Measurements from ENCODE around the gene MARVELD3.
"Not testable (repeated sequence)": the region's sequence is repeated elsewhere in the genome, so short reads cannot be mapped to it uniquely, and the experiment has no call there.

MARVELD3 gene, protein sequence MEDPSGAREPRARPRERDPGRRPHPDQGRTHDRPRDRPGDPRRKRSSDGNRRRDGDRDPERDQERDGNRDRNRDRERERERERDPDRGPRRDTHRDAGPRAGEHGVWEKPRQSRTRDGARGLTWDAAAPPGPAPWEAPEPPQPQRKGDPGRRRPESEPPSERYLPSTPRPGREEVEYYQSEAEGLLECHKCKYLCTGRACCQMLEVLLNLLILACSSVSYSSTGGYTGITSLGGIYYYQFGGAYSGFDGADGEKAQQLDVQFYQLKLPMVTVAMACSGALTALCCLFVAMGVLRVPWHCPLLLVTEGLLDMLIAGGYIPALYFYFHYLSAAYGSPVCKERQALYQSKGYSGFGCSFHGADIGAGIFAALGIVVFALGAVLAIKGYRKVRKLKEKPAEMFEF

DNA sequence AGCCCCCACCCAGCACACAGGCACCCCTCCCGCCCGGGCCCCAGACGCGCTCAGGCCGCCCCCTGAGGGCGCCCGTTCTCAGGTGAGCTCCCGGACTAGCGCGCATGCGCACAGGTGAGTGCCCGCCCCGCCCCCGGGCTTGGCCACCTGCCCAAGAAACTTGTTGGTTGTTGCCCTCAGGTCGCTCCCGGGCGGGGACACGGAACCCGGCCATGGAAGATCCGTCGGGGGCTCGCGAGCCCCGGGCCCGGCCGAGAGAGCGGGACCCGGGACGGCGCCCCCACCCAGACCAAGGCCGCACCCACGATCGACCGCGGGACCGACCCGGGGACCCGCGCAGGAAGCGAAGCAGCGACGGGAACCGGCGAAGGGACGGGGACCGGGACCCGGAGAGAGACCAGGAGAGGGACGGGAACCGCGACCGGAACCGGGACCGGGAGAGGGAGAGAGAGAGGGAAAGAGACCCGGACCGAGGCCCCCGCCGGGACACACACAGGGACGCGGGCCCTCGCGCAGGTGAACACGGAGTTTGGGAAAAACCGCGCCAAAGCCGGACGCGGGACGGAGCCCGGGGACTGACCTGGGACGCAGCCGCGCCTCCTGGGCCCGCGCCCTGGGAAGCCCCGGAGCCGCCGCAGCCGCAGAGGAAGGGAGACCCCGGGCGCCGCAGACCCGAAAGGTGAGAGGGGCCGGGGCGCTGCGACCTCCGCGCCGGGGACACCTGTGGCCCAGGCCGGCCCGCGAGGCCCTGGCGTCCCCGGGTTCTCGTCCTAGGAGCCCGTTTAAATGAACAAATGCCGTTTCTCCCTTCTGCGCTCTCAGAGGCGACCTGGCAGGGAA lies at the start of gene MARVELD3:
Gene MARVELD3, plus strand, starts transcription at position 167 of the 840 bp plus-strand sequence. Its CDS starts 46 bp downstream, at position 213.
- peak; percentile 6 to 10 for DNase-seq (ENCODE audit: low read depth in 2 of 2)

DNA sequence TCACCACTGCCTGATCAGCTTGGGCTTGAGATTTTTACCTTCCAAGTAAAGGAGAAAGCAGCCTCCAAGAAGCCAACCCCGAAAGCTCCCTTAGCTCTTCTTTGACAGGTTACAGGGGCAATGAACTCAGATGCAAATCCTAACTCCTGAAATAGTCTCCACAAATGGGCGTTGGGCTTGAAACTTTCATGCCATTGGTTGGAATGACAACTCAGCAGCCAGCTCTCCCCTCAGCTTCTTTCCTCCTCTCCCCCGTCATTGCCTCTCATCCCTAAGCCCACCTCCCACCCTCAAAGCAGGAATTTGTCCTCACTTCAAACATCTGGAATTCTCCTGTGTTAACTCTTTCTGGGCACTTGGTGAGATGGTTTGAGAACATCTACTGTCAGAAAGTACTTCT lies 49.0 kb upstream of the MARVELD3 start, which contains the start of gene TAT:
Gene TAT, minus strand, starts transcription at position 122 of the 400 bp plus-strand sequence. CDS start 677 bp downstream, outside the sequence.
- no peak for DNase-seq (ENCODE audit: low read depth in 2 of 2)

DNA sequence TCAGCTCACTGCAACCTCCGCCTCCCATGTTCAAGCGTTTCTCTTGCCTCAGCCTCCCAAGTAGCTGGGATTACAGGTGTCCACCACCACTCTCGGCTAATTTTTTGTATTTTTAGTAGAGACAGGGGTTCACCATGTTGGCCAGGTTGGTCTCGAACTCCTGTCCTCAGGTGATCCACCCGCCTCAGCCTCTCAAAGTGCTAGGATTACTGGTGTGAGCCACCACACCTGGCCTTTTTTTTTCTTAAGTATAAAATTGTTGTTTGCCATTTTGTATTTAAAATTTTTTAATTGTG lies 43.5 kb upstream of the MARVELD3 start:
- DNase-seq (ENCODE audit: low read depth in 2 of 2) = not testable (repeated sequence)

DNA sequence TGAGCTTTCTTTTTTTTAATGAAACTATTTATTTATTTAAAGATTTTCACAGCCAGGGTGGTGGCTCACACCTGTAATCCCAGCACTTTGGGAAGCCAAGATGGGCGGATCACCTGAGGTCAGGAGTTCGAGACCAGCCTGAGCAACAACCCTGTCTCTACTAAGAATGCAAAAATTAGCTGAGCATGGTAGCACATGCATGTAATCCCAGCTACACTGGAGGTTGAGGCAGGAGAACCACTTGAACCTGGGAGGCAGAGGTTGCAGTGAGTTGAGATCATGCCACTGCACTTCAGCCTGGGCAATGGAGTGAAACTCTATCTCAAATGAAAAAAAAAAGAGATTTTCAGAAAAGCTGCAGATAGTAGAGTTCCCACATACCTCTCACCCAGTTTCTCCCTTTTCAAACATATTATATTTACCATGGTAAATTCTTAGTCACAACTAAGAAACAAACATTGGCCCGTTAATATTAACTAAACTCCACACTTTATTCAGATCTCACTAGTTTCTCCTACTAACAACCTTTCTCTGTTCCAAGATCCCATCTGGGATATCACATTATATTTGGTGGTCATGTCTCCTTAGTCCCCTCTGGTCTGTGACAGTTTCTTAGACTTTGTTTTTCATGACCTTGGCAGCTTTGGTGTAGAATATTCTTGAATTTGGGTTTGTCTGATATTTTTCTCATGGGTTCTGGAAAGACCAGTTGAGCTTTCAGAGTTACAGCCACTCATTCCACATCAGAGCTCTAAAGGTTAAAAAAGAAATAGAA lies 41.3 kb upstream of the MARVELD3 start:
- no peak for DNase-seq (ENCODE audit: low read depth in 2 of 2)

DNA sequence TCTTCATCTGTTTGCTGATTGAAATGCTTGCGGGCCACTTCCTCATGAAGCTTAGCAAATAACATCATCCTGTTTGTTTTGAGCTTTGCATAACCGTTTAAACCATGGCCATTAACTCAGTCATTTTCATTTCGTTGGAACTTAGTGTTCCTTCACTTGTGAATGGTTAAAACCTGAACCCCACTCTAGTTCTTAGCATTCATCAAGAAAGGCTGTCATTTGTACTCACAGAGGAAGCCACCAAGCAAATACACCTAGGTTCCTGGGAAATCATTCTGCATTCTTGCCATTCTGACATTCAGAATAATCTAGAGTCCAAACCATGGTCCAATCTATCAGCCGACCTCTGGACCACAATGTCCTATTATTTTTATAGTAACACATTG lies 40.7 kb upstream of the MARVELD3 start:
- DNase-seq (ENCODE audit: low read depth in 2 of 2) = no peak

DNA sequence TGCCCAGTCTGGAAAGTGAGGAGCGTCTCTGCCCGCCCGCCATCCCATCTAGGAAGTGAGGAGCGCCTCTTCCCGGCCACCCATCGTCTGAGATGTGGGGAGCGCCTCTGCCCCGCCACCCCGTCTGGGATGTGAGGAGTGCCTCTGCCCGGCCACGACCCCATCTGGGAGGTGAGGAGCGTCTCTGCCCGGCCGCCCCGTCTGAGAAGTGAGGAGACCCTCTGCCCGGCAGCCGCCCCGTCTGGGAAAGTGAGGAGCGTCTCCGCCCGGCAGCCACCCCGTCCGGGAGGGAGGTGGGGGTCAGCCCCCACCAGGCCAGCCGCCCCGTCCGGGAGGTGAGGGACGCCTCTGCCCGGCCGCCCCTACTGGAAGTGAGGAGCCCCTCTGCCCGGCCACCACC lies 36.6 kb upstream of the MARVELD3 start:
- not testable (repeated sequence) for DNase-seq (ENCODE audit: low read depth in 2 of 2)

DNA sequence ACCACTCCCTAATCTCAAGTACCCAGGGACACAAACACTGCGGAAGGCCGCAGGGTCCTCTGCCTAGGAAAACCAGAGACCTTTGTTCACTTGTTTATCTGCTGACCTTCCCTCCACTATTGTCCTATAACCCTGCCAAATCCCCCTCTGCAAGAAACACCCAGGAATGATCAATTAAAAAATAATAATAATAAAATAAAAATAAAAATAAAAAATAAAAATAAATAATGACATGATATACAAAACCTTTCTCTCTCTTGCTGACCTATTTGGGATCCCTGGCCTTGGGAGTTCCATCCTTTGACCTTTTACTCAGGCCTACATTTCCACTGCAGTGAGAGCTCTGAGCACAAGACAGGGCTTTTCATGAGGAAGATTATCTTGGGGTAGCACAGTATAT lies 35.9 kb upstream of the MARVELD3 start:
- DNase-seq (ENCODE audit: low read depth in 2 of 2) = not testable (repeated sequence)

DNA sequence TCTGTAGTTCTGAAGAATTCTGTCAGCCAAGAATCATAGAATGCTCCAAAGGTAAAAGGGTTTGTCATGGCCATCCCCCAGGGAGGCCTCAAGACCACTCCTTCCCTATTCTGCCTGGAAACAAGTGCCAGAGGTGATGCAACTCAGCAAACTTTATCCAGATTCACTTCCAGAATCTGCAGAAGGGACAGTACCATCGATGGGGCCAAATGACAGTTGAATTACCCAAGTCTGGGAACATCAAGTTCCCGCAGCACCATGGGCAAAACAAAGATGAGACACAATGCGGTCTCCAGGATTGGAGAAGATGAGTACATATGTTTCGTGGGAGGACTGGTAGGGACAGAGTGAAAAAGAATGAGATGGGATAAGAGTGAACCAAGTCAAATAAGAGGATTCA lies 35.4 kb upstream of the MARVELD3 start:
- DNase-seq (ENCODE audit: low read depth in 2 of 2) = no peak

DNA sequence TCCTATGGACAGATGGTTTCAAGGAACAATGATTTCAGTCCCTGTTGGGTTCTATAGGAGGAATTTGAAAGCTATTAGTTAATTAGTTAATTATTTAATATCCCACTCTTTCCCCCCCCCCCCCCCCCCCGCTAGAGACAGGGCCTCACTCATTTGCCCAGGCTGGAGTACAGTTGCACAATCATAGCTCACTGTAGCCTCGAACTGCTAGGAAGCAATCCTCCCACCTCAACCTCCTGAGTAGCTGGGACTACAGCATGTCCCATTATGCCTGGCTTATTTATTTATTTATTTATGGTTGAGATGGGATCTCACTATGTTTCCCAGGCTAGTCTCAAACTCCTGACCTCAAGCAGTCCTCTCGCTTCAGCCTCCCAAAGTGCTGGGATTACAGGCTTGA lies 34.1 kb upstream of the MARVELD3 start:
- DNase-seq (ENCODE audit: low read depth in 2 of 2) = no peak

DNA sequence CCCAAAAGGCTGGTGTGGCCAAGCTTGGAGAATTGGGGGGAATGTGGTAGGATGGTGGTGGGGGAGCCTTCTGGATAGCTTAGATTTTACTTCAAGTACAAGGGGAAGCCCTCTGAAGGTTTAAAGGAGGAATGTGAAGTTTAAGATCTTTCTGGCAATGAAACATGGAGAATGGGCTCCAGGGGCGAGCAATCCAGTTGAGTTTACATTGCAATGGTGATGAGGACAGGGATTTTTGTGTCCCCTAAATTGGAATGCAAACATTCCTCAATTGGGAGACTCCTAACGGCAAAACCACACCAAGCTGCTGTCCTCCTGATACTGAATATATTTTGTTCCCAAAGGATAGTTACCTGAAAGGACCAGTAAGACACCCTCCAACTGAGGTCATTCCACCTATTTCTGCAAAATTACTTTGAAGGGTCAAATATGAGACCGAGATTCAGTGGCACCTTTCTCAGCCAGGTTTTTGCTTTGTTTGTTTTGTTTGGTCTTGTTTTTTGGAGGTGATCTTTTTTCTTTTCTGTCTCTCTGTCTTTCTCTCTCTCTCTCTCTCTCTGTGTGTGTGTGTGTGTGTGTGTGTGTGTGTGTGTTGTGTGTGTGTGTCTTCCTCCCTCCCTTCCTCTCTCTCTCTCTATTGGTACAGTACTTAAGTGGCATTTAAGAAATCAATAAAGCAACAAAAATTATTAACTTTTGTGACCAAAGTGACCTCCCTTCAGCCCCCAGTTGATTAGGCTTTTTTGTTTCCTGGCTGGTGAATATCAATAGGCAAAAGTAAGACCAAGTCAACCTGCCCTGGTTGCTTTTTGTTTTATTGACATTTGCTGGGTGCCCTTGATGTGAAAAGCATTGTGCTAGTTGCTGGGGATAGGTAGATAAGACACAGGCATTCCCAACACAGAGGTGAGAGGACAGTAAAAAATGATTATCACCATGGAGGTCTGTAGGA lies 32.7 kb upstream of the MARVELD3 start:
- no peak for DNase-seq (ENCODE audit: low read depth in 2 of 2)

DNA sequence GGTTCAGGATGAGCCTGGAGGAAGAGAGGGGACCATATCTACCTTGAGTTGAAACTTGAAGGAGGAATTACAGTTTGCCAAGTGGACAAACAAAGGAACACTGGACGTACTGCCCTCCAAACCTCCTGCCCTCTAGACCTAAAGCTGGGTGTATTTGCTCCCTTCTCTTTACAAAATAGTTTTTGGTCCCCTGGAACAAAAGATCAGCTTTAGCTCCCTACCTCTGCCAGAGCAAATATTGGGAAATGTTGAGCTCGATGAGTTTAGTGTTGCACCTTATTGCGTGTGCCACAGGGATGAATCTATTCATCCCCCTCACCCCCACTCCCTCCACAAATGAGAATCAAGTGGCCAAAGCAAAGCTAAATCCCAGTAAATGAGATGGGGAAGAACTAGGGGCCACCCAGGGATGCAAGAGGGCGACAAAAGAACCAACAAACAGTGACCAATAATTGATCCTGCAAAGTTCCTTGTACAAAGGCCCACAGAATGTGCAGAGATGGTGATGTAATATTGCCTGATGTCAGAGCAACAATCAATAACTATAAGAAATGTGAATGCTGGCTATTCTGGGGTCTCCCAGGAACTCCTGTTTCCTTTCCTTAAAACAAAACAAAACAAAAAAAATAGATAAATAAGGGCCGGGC lies 31.9 kb upstream of the MARVELD3 start:
- no peak for DNase-seq (ENCODE audit: low read depth in 2 of 2)

DNA sequence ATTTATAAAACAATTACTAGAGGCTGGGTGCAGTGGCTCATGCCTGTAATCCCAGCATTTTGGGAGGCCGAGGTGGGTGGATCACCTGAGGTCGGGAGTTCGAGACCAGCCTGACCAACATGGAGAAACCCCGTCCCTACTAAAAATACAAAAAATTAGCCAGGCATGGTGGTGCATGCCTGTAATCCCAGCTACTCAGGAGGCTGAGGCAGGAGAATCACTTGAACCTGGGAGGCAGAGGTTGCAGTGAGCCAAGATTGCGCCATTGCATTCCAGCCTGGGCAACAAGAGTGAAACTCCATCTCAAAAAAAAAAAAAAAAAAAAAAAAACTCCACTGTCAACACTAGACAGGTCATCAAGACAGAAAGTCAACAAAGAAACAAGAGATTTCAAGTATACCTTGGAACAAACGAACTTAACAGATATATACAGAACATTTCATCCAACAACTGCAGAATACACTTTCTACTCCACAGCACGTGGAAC lies 30.6 kb upstream of the MARVELD3 start:
- DNase-seq (ENCODE audit: low read depth in 2 of 2) = not testable (repeated sequence)

DNA sequence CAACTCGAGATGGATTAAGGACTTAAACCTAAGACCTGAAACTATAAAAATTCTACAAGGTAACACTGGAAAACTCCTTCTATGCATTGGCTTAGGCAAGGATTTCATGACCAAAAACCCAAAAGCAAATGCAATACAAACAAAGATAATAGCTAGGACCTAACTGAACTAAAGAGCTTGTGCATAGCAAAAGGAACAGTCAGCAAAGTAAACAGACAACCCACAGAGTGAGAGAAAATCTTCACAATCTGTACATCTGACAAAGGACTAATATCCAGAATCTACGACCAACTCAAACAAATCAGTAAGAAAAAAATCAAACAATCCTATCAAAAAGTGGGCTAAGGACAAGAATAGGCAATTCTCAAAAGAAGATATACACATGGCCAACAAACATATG lies 27.6 kb upstream of the MARVELD3 start:
- DNase-seq (ENCODE audit: low read depth in 2 of 2) = not testable (repeated sequence)

DNA sequence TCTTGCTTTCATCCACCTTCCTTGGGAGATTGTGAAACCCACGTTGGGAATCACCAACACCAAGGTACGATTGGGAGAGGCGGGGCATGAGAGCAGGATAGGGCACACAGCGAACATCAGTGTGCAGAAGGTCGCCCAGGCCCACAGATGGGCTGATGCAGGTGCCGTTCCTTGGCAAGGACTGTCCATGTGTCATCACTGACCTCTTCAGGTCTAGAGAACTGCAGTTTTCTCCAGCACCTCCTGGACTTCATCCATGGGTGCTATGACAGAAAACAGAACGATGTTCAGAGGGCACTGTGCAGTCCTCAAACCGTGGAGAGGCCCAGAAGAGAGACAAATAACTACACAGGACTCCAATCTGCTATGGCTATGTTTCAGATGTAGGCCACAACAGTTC lies 25.2 kb upstream of the MARVELD3 start:
- DNase-seq (ENCODE audit: low read depth in 2 of 2) = no peak

DNA sequence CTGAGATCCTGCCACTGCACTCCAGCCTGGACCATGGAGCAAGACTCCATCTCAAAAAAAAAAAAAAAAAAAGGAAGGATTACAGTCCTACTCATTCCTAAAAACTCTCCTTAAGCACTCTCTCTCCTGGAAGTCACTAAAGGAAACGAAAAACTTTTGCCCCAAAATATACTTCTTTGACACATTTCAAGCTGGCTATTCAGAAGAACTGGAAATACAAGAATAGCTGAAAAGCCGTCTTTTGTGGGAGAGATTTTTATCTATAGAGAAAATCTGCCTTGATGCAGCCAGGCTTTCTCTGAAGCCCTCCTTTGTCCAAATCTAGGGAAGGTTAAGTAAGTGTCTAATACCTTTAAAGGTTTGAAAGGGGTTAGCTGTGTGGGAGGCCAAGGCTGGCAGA lies 16.9 kb upstream of the MARVELD3 start:
- no peak for DNase-seq (ENCODE audit: low read depth in 2 of 2)

DNA sequence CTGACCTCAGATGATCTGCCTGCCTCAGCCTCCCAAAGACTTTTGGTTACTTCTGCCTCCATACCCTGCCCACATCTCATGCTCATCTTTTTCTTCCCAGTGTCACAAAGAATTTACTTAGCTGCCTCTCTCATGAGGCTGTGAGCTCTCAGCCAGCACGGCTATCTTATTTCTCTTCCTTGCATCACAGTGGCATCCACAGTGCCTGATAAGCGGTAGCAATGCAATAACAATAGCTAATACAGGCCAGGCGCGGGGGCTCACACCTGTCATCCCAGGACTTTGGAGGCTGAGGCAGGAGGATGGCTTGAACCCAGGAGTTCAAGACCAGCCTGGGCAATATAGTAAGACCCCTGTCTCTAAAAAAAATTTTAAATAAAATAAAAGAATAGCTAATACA lies 15.5 kb upstream of the MARVELD3 start:
- no peak for DNase-seq (ENCODE audit: low read depth in 2 of 2)

DNA sequence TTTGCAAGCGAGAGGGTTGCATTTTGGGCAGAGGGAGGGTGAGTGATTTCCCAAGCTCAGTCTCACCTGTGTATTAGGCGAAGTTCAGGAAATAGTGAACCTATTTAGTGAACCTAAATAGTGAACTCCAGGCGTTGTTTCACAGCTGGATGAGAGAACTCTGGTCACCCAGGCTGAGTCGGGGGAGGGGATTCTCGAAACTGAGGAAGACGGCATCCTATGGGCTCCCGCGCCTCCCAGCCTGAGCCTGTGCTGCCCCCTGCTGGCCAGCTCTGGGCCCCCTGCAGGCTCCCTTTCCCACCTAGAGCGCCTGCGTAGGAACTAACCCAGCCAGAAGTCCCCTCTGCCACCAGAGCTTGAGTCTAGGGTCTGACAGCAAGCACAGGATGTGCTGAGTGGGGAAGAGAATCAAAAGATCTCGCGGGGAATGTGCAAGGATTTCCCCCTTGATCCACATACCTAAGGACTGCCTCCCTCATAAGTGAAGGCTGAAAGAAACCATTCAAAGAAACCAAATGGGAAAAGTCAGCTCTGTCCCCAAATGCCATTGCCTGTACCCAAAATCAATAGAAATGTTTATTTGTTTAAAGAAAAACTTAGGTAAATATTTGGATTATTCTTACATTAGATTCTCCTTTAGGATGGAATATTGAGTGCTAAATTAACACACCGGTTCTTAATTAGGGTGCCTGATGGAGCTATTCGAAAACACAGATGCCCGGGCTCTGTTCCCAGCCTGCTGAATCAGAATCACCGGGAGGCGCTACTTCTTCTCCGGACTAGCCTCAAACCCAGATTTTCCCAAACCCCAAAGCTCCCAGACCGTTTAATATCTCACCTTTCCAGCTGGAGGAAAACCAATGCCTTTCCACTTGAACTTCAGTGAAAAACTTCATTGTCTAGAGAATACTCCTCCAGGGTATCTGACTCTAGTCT lies 14.8 kb upstream of the MARVELD3 start:
- peak; percentile 70 to 82 for DNase-seq (ENCODE audit: low read depth in 2 of 2)

DNA sequence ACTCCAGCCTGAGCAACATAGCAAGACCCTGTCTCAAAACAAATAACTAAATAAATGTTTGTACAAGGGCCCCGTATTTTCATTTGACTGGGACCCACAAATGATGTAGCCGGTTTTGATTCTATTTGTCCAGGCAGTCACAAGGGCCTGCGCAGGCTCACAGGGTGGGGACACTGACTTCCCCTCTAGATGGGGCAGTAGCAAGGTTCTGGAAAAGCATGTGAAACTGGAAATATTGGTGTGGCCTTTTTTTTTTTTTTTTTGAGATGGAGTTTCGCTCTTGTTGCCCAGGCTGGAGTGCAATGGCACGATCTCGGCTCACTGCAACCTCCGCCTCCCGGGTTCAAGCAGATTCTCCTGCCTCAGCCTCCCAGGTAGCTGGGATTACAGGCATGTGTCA lies 11.0 kb upstream of the MARVELD3 start:
- not testable (repeated sequence) for DNase-seq (ENCODE audit: low read depth in 2 of 2)

DNA sequence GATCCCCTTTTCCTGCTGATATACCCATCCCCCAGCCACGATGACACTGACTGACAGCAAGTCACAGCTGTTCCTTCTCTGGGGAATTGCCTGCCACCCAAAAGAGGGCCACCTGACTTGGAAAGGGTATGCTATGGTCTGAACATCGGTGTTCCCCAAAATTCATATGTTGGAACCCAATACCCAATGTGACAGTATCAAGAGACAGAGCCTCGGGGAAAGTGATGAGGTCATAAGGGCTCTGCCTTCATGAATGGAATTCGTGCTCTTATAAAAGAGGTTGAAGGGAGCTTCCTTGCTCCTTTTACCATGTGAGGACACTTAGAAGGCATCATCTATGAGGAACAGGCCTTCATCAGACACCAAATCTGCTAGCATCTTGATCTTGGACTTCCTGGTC lies 7.6 kb upstream of the MARVELD3 start:
- DNase-seq (ENCODE audit: low read depth in 2 of 2) = no peak
